Stimulated activated CD4-positive, alpha-beta T cell treated with anti-CD3 and anti-CD28 coated beads, Interleukin-2, amount 100 ng/mL, for 24 hours (primary cell): ENCODE data around the gene EZH2.
A peak's percentile ranks its signal among the peaks of the same experiment; 100 is the strongest.

Experiments used
- DNase-seq, 2 donors: peaks; one replicate each; pipeline ENCODE4 v3.0.0-alpha.2; 2020

Gene EZH2

DNA sequence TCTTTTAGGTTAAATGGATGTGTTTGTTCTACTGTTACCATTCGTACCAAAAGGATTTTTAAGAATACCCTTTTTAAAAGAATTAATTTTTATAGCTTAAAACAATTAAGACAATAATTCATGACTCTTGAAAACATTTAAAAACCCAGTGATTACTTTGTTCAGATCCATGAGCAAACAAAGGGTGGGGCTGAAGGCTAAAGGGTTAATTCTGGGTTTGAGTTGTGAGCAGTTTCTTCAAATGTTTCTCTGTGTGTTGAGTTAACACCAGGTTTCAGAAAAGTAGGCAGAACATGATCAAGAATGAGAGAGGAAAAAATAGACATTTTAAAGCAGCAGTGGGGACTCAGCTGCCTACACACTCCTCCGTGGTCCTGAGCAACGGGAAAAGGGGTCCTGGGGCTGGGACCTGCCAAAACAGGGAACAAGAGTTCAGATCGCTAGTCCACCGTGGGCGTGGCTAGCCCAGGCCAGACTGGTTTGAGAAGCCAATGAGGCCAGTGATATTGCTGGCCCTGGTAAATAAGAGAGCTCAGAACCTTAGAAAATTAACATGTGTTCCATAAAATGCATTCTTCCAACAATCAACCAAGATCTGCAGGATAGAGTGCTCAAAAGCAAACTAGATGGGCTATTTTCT, 14.9 kb upstream of the EZH2 start:
- DNase-seq, result no peak

DNA sequence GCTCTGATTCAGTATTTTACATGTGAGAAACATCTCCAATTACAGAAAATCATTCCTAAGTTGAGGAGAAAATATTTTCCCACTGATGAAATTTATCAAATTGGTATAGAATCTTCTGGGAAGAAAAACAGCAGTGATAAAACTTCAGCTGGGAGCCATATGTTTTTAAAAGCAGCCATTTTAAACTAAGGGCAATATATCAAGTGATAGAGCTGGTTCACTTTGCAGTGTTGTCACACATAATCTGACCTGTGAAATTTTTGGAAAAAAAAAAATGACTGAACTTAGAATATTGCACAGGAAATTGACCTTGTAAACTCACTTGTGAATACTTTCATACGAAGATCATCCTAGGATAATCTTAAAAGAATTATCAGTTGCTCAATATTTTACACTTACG, 10.5 kb upstream of the EZH2 start:
- DNase-seq, result no peak

DNA sequence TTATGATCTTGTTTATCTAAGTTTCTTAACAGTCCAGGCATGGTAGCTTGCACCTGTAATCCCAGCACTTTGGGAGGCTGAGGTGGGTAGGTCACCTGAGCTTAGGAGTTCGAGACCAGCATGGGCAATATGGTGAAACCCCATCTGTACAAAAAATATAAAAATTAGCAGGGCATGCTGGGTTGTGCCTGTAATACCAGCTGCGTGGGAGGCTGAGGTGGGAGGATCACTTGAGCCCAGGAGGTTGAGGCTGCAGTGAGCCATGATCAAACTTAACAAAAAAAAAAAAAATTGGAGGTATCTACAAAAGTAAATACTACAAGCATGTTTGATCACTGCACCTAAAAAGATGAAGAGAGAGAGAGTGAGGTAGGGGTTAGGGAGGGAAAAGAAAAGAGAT, 9.0 kb upstream of the EZH2 start:
- DNase-seq, result no peak

DNA sequence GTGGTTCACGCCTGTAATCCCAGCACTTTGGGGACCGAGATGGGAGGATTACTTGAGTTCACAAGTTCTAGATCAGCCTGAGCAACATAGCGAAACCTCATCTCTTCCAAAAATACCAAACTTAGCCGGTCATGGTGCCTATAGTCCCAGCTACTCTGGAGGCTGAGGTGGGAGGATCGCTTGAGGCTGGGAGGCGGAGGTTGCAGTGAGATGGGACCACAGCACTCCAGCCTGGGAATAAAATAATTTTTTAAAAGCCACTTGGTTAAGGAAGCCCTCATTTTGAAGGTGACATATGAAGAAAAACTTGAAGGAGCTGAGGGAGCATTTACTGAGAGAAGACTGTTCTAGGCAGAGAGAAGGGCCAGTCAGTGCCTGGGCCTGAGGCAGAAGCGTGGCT, 4.2 kb upstream of the EZH2 start:
- DNase-seq, result no peak

DNA sequence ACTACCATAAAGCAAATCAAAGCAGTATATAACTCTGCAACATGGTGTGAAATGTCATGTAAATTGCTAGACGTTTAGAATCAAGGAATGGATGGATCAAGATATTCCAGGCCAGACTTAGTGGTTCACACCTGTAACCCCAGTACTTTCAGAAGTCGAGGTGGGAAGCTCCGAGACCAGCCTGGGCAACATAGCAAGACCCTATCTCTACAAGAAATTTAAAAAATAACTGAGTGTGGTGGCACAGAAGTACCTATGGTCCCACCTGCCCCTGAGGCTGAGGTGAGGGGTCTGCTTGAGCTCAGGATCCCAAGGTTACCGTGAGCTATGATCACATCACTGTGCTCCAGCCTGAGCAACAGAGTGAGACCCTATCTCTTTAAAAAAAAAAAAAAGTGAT, 2.8 kb upstream of the EZH2 start:
- DNase-seq, result no peak

DNA sequence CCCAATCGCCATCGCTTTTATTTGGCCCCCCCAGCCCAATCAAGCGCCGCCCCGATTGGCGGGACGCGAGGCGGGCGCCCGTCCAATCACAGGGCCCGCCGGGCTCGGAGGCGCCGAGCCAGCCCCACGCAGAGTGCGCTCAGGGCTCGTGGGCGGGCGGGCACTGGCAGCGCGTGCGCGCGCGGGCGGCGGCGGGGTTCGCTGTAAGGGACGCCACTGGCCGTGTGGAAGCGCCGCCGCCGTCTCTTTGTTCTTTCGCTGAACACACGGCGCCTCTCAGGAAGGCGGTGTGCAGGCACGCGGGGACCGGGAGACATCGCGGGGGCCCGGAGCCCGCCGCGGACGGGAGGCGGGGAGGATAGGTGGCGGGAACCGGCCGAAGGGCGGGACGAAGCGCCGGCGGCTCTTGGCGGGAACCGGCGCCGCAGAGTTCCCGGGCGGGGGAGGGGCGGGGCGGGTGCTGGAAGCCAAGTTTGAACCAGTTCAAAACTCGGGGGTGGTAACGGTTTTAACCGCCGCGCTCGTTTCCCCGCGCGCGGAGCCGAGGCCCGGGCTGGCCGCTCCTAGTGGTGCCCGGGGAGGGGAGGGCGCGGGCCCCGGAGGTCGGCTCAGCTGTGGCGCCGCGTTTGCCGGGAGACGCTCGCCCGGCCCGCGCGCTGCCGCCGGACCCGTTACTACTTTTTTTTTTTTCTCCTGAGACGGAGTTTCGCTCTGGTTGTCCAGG, 370 bp upstream of the EZH2 start:
- DNase-seq, result peak; percentile 92 to 93

DNA sequence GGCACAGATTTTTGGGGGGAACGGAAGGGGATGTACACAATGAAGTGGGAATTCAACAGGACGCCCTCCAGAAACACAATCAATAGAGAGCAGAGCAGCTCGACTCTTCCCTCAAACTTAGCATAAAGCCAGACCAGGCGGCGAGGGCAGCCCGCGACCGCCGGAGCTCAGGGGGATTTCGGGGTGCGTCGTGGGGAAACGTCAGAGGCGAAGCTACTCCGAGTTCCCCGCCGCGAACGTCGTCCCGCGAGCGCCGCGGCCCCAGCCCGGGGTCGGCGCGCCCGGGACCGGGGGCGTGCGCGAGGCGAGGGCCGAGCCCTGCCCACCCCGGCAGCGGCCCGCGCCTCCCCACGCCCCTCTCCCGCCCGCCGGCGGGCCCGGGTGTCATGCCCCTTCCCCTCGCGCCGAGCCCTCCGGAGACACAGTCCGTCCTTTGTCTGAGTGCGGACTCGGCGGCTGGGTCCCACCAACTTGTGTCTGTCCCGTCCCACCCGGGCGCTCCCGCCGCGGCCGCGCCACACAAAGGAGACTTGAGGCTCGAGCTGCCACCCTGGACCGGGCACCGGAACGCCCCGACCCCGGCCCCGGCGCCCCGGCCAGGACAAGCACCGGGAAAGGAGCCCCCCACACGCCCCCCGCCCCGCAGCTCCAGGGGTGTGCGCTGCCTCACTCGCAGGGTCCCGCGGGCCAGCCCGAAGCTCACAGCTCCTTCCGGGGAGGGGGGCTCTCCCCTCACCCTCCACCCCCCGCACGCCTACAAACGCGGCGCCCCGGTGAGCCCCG, 634 bp downstream of the EZH2 start:
- peak; percentile 55 for DNase-seq

DNA sequence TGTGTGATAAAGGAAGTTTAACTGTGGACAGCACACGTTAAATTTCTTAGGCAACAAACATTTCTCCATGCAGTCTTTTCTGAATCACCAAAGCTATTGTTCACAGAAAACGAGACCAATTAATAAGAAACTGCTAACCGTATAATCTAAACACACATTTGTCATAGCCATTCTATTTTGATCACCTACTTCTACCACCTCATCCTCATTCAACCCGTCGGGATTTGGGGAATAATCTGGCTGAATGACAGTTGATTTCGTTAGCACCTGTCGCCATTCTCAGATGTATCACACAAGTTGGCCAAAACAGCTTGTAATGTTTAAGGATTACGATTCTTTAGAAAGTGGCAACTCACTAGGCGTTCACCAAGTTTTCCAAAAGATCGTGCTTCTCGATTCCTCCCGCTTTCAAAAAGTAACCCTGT, 1.2 kb downstream of the EZH2 start:
- no peak for DNase-seq

DNA sequence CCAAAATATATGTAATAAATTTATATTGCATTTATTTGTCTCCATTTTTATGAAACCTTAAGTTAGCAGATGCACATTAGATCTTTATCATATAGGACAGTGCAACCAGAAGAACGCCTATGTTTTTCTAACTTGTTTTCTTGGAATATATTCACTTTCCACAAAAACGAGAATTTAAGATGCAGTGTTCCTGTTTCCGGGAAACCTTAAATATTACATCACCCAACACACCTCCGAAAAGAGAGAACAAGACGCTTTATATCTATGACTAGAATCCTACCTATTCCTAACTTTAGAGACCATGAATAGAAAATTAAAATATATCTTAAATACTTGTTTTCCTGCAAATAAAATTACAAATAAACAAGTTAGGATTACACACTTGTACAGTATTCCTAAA, 1.9 kb downstream of the EZH2 start:
- no peak for DNase-seq

DNA sequence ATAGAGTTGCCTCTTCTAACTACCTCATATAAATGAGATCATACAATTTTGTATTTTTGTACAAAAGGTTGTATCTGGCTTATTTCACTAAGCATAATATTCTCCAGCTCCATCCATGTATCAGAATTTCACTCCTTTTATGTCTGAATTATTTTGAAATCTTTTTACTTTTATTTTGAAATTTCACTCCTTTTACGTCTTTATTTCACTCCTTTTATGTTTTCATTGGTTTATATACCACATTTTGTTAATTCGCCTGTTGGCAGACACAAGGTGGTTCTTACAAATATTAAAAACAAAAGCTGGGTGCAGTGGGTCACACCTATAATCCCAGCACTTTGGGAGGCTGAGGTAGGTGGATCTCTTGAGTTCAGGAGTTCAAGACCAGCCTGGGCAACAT, 5.8 kb downstream of the EZH2 start:
- DNase-seq, result no peak

DNA sequence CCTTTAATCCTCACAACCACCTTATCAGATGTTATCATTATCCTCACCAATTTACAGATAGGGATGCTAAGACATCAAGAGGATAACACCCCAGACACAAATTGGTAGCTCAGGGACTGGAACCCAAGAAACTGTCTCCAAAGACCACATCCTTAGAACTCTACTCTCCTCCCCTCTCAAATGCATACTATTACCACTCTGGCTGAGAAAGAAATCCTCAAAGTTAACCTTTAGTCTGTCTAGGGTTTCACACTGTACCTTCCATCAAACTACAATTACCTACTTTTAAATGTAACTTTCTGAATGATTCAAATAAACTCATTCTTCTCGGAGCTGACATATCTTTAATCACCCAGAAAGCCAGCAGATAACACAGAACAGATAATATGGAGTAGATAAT, 6.6 kb downstream of the EZH2 start:
- DNase-seq, result no peak

DNA sequence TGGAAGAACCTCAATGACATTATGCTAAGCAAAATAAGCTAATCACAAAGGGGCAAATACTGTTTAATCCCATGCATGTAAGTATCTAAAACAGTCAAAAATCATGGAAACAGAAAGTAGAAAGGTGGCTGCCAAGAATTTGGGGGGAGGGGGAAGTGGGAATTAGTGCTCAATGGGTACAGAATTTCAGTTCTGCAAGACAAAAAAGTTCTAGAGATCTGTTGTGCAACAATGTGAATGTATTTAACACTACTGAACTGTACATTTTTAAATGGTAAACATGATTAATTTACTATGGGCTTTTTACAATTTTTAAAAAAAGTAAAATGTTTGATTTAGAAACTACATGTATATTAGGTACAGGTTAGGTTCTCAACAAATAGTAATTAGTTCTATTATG, 11.9 kb downstream of the EZH2 start:
- no peak for DNase-seq

DNA sequence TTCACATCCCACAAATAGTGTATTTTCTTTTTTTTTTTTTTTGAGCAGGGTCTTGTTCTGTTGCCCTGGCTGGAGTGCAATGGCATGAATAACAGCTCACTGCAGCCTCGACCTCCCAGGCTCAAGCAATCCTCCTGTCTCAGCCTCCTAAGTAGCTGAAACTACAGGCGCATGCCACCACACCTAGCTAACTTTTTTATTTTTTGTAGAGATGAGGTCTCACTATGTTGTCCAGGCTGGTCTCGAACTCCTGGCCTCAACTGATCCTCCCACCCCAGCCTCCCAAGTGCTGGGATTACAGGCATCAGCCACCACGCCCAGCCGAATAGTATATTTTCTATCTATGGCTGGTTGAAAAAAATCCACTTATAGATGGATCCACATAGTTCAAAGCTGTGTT, 12.5 kb downstream of the EZH2 start:
- no peak for DNase-seq

DNA sequence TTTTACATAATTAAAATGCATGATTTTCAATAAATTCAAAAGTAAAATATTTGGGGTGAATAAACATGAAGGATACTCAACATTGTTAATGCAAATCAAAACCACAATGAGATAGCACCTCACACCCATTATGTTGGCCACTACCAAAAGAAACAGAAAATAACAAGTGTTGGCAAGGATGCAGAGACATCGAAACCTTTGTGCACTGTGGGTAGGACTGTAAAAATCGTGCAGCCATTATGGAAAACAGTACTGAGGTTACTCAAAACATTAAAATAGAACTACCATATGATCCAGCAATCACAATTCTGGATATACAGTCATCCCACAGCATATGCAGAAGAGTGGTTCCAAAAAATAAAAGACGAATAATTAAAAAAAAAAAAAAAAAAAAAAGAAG, 13.1 kb downstream of the EZH2 start:
- DNase-seq, result no peak

DNA sequence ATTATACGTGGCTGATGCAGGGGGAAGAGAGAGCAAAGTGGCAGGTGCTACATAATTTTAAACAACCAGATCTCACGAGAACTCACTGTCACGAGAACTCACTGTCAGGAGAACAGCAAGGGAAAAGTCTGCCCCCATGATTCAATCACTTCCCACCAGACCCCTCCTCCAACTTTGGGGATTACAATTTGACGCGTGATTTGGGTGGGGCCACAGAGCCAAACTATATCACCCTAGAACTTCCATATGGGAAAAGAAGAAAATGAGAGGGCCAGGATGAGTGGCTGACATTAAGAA, 15.8 kb downstream of the EZH2 start:
- DNase-seq, result no peak

DNA sequence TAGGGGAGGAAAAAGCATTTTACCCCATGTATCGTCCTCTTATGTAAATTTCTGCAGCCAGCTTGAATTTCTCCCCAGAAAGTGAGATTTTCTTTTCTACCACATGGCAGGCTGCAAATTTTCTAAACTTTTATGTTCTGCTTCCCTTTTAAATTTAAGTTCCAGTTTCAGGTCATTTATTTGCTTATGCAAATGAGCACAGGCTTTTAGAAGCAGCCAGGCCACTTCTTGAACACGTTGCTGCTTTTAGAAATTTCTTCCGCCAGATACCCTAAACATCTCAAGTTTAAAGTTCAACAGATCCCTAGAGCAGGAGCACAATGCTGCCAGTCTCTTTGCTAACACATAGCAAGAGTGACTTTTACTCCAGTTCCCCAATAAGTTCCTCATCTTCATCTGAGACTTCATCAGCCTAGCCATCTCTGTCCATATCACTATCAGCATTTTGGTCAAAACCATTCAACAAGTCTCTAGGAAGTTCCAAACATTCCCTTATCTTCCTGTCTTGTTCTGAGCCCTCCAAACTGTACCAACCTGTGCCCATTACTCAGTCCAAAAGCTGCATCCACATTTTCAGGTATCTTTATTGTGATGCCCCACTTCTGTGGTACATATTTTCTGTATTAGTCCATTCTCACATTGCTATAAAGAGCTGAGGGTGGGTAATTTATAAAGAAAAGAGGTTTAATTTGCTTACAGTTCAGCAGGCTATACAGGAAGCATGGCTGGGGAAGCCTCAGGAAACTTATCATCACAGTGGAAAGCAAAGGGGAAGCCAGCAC, 16.3 kb downstream of the EZH2 start:
- DNase-seq, result no peak

DNA sequence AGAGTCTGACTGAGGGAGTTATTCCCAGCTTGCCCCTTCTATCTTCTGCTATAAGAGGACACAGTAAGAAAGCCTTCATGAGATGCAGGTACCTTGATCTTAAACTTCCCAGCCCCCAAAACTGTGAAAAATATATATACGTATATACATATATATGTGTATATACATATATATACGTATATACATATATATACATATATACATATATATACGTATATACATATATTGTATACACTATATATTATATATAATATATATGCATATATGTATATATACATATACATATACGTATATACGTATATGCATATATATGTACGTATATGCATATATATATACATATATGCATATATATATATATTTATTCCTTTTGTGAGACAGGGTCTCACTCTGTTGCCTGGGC, 17.7 kb downstream of the EZH2 start:
- no peak for DNase-seq

DNA sequence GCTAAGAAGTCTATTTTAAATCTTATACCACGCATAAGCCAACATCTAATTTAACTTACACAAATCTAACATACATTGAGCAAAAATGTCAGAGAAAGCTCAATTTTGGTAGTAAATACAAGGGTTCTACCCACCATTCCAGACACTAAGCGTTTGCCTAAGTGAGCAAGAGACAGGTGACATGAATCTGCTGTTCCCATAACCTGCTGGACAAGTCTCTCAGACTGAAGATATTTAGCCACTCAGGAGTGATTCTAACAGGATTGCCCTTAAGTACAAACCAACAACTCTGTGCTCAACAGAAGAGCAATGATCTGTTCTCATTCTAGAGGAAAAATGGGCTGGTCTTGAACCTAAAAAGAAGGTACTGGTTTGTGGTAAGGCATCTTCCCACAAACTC, 18.8 kb downstream of the EZH2 start:
- DNase-seq, result no peak

DNA sequence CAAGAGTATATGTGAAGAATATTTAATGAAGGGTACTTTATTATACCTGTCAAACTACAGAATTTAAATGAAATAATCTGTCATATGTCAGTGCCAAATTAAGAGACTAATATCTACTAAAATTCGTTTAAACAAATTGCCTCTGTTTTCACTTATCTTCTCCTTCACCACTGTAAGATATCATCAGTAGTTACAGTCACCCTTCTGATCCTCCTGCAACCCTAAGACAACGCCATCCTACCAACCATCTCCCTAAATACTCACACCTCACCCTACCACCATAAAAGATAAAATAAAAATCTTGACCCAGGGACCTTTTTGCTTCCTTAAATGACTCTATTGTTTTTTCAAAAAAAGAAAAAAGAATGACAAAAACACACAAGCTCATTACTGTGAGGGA, 20.8 kb downstream of the EZH2 start:
- DNase-seq, result no peak

DNA sequence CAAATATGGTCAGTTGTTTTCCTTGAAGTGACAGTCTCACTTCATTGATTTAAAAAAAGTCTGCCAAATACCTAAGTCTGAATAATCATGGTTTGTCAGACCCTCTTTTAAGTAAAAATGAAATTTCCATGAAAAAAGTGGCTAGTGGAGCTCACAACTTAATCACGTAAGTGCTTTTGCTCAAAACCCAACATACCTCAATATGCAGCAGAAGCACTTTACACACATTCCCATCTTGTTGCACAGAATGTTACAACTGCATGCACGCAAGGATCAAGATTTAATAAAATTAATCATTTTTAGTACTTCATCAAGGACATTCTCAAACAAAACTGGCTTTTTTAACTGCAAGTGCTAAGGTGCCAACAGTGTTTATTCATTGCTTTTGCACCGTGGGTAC, 21.6 kb downstream of the EZH2 start:
- DNase-seq, result no peak

DNA sequence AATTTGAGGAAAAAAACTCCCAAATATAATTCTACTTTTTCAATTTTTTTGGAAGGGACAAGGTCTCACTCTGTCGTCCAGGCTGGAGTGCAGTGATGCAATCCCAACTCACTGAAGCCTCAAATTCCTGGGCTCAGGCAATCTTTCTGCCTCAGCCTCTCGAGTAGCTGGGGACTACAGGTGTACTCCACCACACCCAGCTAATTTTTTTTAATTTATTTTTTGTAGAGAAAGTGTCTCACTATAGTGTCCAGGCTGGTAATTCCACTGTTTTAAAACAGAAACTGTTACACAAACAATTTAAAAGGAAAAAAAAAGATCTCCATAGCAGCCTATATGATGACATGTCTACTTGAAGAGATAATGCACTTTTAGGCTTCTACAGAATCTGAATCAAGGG, 25.6 kb downstream of the EZH2 start:
- DNase-seq, result no peak

DNA sequence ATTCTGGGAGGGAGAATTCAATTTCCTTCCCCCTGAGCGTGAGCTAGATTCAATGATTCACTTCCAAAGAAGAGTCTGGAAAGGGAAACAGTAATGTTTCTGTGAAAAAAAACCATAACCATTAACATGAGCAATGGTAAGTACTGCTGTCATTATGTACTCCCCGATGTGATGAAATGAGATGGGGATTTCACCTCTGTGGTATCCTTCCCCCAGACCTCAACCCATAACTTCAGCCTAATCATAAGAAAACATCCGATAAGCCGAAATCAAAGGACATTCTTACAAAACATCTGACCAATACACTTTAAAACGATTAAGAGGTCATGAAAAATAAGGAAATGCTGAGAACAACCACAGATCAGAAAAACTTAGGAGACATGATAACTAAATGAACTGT, 27.2 kb downstream of the EZH2 start:
- DNase-seq, result no peak

DNA sequence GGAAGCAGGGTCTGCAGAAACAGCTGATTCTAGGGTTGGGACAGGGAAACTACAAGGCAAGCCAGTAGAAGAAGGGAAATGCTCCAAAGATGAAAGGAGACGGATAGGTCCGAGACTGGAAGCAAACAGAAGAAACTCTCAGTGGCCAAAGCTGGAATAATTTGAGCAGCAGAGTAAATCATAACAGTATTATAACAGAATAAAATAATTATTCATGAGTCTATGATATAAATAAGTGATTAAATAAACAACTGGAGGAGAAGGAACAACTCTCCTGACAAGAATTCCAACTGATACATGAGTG, 27.6 kb downstream of the EZH2 start:
- no peak for DNase-seq

DNA sequence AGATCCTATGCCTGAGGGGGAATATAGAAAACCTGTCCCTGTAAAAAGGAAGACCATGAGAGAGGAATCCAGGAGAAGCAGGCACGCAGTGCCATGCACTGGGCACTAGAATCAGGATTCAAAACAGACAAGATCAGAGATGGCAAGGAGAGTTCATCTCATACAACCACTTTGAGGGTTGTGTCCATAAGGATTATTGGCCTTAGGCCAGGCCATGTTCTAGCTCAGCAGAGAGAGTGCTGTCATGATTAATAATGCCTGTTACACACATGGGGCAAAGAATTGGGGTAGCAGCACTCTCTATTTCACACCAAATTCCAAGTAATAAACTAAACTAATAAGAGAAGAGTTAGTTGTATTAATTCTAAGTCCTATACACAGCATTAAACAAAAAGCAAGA, 29.1 kb downstream of the EZH2 start:
- DNase-seq, result no peak
